Astrocyte of the spinal cord (primary cell): ENCODE measurements around the gene SS18L1.

Experiments
- DNase-seq: peaks from one replicate; pipeline ENCODE4 v3.0.0; 2011; ENCODE audit warnings: low read depth, low spot score
- H3K4me3 ChIP-seq: 2 replicates; pipeline ENCODE4 v1.5.1; 2011; ENCODE audit warnings: low read depth, mild to moderate bottlenecking, low read length, moderate library complexity
- in situ Hi-C: cut with HindIII; loops from 2 replicates; pipeline ENCODE4 v1.10.0; 2017; ENCODE audit warnings: low sequenced_read_pairs
- TF ChIP-seq, protein P1 (sequence below): IDR thresholded peaks from 2 replicates; pipeline ENCODE4 v1.5.1; 2012; ENCODE audit warnings: low read depth, mild to moderate bottlenecking, low read length, inconsistent platforms

SS18L1 gene

DNA sequence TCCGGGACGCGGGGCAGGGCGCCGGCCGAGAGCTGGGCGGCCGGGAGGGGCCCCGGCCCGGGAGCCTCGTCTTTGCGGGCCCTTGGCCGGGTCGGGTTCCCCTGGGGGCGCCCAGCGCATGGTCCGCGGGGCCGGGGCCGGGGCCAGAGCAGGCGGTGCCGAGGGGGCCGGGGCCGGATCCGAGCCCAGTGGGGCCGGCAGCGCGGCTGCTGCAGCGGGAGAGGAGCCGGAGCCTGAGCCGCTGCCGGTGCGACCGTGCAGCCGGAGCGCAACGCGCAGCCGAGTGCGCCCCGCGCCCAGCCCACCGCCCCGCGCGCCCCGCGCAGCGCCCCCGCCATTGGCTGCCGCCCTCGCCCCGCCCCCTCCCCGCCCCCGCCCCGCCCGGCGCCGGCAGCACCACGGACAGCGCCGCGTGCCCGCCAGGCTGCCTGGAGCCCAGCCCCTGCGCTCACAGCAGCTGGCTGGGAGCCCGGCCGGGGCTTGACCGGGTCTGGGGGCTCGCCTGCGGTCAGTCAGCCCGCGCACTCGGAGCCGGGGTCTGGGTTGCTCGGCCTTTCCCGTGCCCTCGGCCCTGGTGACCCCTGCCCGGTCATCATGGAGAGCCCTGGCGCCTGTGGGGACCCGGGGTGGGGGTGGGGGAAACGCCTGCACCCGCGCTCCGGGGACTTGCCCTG lies 76.6 kb downstream of the SS18L1 start, which contains the start of gene HRH3:
HRH3 (minus strand) TSS at position 287 of the 674 bp plus-strand sequence. CDS start 308 bp downstream, outside the sequence.
- TF ChIP-seq, protein P1, sequence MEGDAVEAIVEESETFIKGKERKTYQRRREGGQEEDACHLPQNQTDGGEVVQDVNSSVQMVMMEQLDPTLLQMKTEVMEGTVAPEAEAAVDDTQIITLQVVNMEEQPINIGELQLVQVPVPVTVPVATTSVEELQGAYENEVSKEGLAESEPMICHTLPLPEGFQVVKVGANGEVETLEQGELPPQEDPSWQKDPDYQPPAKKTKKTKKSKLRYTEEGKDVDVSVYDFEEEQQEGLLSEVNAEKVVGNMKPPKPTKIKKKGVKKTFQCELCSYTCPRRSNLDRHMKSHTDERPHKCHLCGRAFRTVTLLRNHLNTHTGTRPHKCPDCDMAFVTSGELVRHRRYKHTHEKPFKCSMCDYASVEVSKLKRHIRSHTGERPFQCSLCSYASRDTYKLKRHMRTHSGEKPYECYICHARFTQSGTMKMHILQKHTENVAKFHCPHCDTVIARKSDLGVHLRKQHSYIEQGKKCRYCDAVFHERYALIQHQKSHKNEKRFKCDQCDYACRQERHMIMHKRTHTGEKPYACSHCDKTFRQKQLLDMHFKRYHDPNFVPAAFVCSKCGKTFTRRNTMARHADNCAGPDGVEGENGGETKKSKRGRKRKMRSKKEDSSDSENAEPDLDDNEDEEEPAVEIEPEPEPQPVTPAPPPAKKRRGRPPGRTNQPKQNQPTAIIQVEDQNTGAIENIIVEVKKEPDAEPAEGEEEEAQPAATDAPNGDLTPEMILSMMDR: no peak
- DNase-seq: no peak
- in situ Hi-C loops: no loop called here
- no peak within 1 kb of the TSS for H3K4me3 ChIP-seq

DNA sequence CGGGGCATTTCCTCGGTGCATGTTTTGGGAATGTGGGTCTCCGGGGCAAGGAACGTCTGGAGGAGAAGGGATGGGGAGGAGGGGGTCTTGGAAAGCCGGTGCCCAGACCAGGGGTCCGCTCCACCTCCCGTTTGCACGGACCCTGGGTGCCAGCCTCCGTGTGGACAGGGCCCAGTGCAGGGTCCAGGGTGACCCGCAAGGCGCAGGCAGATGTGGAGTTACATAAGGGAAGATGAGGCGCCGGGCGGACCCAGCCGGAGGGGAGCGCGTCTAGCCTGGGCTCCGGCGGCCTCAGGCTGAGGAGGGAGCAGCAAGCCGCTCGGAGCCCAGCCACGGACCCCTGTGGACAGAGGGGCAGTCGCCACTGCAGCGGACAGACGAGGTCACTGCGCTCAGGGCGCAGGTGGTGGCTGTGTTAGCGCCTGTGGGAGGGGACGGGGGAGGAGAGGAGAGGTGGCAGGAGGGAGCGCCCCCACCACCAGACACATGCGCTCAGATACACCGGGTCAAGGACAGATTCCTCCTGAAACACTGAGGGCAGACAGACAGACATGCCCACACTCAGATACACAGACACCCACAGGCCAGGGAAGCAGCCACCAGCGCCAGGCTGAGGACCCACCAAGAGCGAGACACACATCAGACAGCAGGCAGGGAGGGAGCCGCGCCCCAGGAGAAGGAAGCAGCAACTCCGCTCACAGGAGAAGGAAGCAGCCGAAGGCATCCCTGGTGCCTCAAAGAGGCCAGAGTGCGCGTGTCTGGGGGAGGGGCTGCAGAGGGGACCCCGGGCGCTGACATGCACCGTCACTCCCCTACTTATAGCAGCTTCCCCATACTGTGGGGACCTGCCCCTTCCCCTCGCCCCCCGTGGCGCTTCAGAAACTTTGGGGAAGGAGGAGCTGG lies 77.3 kb downstream of the SS18L1 start:
- no peak for DNase-seq
- in situ Hi-C loops: no loop called here
- TF ChIP-seq, protein P1: no peak
- no peak overlapping the region for H3K4me3 ChIP-seq

DNA sequence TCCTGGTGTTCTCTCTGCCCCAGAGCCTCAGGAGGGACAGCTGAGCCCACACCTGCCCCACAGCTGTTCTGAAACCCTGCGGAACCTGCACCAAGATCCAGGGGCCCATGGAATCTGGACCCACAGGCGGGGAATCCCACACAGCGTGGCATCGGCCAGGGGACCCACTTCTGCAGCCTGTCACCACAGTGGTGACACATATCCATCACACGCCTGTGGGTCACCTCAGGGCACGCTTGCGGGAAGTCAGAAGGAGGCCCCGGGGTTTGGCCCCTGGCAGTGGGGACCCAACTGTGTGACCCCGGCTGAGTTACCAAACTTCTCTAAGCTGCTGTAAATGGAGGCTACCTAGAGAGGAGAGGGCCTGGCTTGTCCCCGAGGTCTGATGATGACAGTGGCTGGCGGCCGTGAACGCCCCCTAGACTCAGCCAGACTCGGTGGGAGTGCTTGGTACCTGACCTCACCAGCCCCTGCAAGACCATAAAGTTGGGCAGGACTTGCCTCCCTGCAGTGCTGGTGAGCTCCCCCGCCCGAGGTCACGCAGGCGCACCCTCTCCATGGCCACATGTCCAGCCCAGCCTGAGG lies 78.8 kb downstream of the SS18L1 start:
- in situ Hi-C loops: no loop called here
- no peak for DNase-seq
- H3K4me3 ChIP-seq: no peak overlapping the region
- TF ChIP-seq, protein P1: no peak

DNA sequence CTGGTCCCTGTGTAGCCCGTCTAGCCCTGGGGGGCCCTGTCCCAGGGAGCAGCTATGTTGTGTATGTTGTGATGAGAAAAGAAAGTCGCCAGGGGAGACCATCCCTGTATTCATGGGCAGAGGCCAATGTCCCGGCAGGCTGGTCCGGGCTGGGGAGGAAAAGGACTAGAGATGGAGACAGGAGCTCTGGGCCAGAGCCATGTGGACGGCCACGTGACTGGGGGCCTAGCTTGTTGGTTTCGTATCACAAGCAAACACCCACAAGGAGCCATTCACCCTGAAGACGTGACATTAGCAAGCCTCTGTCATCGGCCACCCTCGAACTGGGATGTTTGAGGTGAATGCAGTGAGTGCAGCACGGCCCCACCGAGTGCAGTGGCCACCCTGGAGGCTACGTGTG lies 79.4 kb downstream of the SS18L1 start:
- in situ Hi-C loops: no loop called here

DNA sequence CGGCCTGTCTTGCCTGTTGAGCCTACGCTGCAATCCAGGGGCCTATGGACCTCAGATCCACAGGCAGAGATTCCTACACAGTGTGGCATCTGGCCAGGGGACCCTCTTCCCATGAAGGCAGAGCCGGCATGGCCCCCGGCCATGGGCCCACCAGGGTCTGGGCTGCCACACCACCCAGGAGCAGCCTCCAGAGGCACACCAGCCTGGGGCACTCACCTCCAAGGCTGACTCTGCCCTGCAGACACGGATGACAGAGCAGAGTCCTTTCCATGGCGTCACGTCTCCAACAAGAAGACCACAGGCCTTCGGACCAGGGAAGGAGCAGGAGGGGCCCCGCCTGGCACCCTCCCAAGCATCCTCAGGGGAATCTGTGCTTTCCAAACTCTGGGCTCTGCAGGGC lies 80.0 kb downstream of the SS18L1 start:
- DNase-seq: no peak
- in situ Hi-C loops: no loop called here

More for the DNA sequence above, 79.4 kb downstream of the SS18L1 start:
- DNase-seq: no peak
- H3K4me3 ChIP-seq: no peak overlapping the region
- TF ChIP-seq, protein P1: no peak

More for the DNA sequence above, 80.0 kb downstream of the SS18L1 start:
- TF ChIP-seq, protein P1: no peak
- H3K4me3 ChIP-seq: no peak overlapping the region
